Activated effector memory CD4-positive, alpha-beta T cell treated with Interleukin-2 at 50 U/mL for 16 hours (primary cell): ENCODE measurements around the gene TRIM49D1.
"Not testable (repeated sequence)": the region's sequence is repeated elsewhere in the genome, so short reads cannot be mapped to it uniquely, and the experiment has no call there.

Experiments
- DNase-seq: peaks from one replicate; pipeline ENCODE4 v3.0.0-alpha.2; 2020

The TRIM49D1 gene

GRCh38 chr11:89922195-89922660, at the start of gene TRIM49D1:
Gene TRIM49D1 (minus strand): TSS chr11:89922245. CDS start chr11:89917710, 4,535 bp downstream.
- DNase-seq, result no peak

GRCh38 chr11:89965737-89966136, 43.7 kb upstream of the TRIM49D1 start, which contains the start of gene TRIM64:
Gene TRIM64 (plus strand): TSS chr11:89966037. CDS start chr11:89968504, 2,467 bp downstream.
- DNase-seq, result not testable (repeated sequence)

DNA sequence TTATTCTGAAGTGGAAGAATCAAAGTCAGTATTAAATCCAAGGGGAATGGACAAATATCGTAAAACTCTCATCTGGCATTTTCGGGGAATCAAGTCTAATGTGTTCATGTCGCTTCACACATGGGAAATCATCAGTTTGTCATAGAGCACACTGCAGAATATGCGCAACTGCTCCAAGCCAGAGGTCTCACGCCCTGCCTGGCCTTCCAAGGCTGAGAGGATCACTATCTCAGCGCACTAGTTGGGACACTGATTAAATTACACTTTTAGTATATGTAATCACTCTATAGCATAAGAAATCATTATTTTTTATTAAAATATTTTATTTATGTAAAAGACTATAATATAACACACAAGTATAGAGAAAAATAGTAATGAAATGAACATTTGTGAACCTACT, 38.8 kb upstream of the TRIM49D1 start:
- not testable (repeated sequence) for DNase-seq

- not testable (repeated sequence) for DNase-seq
Observed at GRCh38 chr11:89923764-89924163, 1.7 kb upstream of the TRIM49D1 start, which contains the start of gene TRIM49D2. Gene TRIM49D2 (plus strand): TSS chr11:89924064. CDS start chr11:89926762, 2,698 bp downstream.

DNA sequence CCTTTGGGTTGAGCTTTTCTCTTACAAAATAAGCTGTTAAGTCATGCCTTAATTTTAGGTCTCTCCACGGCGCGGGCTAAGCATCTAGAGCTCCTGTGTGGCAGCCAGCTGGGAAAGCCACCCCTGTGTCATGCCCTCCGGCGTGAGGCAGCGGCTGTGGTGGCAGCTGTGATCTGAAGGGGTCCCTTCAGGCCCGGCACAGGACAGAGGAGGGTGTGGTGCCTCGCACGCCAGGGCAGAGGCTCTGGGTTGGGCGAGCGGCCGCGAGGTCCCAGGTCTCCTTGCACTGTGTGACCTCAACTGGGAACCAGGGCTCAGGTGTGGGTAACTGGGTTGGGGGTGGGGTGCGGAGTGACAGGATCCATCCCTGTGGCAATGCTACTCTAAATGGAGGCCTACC, 21.2 kb downstream of the TRIM49D1 start:
- DNase-seq, result not testable (repeated sequence)

DNA sequence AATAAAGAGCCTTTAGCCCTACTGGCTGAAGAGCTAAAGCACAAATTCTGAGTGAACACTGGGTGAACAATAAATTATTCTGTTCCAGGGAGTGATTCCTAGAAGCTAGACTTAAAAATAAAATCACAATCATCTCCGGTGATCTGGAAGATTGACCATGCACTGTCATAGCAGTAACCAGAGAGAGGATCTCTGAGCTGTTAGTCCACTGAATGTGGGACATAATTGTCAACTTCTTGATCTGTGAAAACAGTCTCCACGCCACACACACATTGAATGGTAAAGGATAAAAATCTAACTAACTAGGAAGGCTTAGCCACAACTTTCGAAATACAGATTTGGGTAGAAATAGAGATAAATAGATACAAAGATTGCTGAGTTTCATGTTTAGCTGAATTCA, 28.8 kb downstream of the TRIM49D1 start:
- not testable (repeated sequence) for DNase-seq

DNA sequence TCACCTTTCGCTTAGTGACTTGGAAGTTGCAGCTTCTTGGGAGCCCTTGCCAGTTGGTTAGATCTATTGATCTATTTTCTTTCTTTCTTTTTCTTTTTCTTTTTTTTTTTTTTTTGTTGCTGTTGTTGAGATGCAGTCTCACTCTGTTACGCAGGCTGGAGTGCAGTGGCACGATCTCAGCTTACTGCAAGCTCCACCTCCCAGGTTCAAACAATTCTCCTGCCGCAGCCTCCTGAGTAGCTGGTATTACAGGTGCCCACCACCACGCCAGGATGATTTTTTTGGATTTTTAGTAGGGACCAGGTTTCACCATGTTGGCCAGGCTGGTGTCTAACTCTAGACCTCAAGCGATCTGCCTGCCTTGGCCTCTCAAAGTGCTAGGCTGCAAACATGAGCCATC, 44.5 kb downstream of the TRIM49D1 start:
- DNase-seq, result not testable (repeated sequence)

DNA sequence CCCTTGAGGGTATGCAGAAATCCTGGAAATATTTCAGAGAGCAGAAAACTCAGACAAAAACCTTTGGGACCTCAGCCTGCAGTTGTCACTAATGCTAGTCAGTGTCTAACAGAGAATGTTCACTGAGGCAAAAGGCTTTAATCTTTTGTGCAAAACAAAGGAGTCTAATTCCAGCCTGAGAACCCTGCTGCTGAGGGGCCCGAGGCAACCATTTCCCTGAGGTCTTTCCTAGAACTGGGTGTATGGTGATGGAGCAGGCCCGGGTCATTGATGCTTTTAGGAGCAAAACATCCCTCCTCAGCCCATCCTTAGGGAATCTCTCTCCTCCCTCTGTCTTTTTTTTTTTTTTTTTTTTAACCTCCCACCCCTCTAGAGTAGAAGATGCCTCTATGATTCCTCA, 49.5 kb downstream of the TRIM49D1 start:
- DNase-seq, result not testable (repeated sequence)

- DNase-seq, result not testable (repeated sequence)
Observed at GRCh38 chr11:89865223-89865622, 56.8 kb downstream of the TRIM49D1 start.

DNA sequence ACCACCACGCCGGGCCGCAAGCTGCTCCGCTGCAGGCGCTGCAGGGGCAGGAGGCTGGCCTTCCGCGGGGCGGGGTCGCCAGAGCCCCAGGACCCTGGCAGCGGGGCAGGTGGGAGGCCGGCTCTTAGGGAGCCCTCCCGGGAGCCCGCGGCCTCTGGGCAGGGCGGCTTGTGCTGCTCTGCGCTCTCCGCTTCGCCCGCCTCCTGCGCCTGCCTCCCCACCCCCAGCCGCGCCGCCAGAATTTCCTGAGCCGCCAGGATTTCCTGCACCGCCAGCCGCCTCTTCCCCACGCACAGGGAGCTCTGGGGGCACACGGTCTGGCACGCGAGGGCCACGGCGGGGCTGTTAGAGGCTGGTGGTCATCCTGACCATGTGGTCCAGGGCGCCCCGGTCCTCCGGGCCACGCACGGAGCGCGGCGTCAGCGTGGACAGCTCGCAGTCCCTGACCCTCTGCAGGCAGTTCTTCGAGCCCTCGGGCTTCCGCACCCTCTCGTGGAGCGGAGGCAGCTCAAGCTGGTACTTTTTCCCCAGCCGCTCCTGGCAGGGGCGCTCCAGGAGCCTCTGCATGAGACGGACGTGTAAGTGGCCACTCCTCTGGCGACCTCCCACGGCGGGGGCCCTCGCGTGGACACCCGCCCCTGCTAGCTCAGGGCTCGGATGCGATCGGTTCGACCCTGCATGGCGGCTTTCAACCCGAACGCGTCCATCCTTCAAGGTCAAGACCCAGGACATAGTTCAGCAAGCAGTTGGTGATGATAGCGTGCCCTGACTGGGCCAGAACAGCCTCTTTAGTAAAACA, 57.9 kb downstream of the TRIM49D1 start:
- DNase-seq, result not testable (repeated sequence)
